Heart left ventricle (tissue), 16 donors: ENCODE results near the gene SMG5. TPM values are rescaled to one million over a fixed set of nuclear protein-coding genes. Genes with fewer than 3 reads are reported as not detected.

ENCODE experiments used
- ATAC-seq, 4 donors: fragments of 200-7000 bp; cut with Tn5 transposase; one replicate each; pipeline ENCODE4 v1.9.1; 2020 to 2022; ENCODE audit warnings: moderate library complexity in 4 of 4, mild to moderate bottlenecking in 3 of 4, moderate number of reproducible peaks in 1 of 4
- DNase-seq, 5 donors: peaks; one replicate each; pipeline ENCODE4 v3.0.0-alpha.2; 2020
- H3K27ac ChIP-seq, 12 donors: fragments of 200-600 bp; sonication (generic) in 4 of 12; one replicate each; pipeline versions ENCODE4 v1.5.0 to v1.8.0; 2016 to 2022; ENCODE audit warnings: mild to moderate bottlenecking in 2 of 12
- H3K27me3 ChIP-seq, 9 donors: fragments of 200-600 bp; sonication (generic) in 2 of 9; one replicate each; pipeline versions ENCODE4 v1.5.1 to v1.8.0; 2016 to 2022; ENCODE audit warnings: mild to moderate bottlenecking in 3 of 9
- H3K36me3 ChIP-seq, 9 donors: fragments of 200-600 bp; sonication (generic) in 2 of 9; one replicate each; pipeline versions ENCODE4 v1.5.0 to v1.8.0; 2018 to 2022; ENCODE audit warnings: mild to moderate bottlenecking in 2 of 9
- H3K4me1 ChIP-seq, 12 donors: fragments of 200-600 bp; sonication (generic) in 4 of 12; one replicate each; pipeline versions ENCODE4 v1.5.0 to v1.8.0; 2016 to 2022; ENCODE audit warnings: mild to moderate bottlenecking in 3 of 12
- H3K4me3 ChIP-seq, 12 donors: fragments of 200-600 bp; sonication (generic) in 4 of 12; one replicate each; pipeline versions ENCODE4 v1.5.0 to v1.8.0; 2017 to 2022; ENCODE audit warnings: mild to moderate bottlenecking in 9 of 12, moderate library complexity in 4 of 12
- H3K9me3 ChIP-seq, 12 donors: fragments of 200-600 bp; sonication (generic) in 4 of 12; one replicate each; pipeline versions ENCODE4 v1.5.0 to v1.8.0; 2016 to 2022; ENCODE audit warnings: mild to moderate bottlenecking in 1 of 12
- CTCF ChIP-seq, 12 donors: fragments of 200-600 bp; sonication (generic) in 4 of 12; IDR thresholded peaks; one replicate each; pipeline versions ENCODE4 v1.5.0 to v1.8.0; 2018 to 2022; ENCODE audit warnings: antibody characterized with exemption in 12 of 12, mild to moderate bottlenecking in 5 of 12
- POLR2A ChIP-seq, 2 donors: fragments of 450-650 bp; IDR thresholded peaks; one replicate each; pipeline ENCODE4 v1.6.1; 2017; ENCODE audit warnings: antibody characterized with exemption in 2 of 2, mild to moderate bottlenecking in 2 of 2, moderate library complexity in 2 of 2
- WGBS, 4 donors: extraction: QIAGEN DNeasy Blood & Tissue Kit in 2 of 4; methylation state at CpG; one replicate each; pipeline versions ENCODE4 v1.1.5 to v1.1.7; 2013 to 2018; 5-methylcytosine and 5-hydroxymethylcytosine counted together
- intact Hi-C, 10 donors: fragments of 100-400 bp; cut with DNase I; formaldehyde crosslinking; loops; one replicate each; pipeline versions ENCODE4 v1.11.1 to v1.14.2; 2022
- polyA plus RNA-seq, 2 donors: library from polyadenylated mRNA; stranded (reverse); fragments of 200-250 nt; gene quantifications; one replicate each; pipeline ENCODE4 v1.2.3, GENCODE V29; 2013
- total RNA-seq, 9 donors: library from RNA; depleted of rRNA in 2 of 9; stranded (reverse); fragments of >200 nt in 2 of 9; fragmentation: NEBNext Ultra II Directional in 3 of 9; extraction: Animal tissue kit (Norgen Biotek cat#: 25700) in 3 of 9; gene quantifications; one replicate each; pipeline versions ENCODE4 v1.1.0 to v1.2.4, GENCODE V29; 2016 to 2023
- donor health status: ischemic (EF 13 %, LVEDD 7.1; RV severe dilation, severe dysfunction).
- donor health status: healthy with polysubstance abuse.
- donor health status: DM: no; HTN: yes; CAD: no.
- donor health status: DM: no; HTN: no; CAD: no.
- donor health status: ischemic (EF 25% LVEDD 6.9; RV normal size, moderate dysfunction).
- donor health status: ischemic (EF 25% LVEDD 5.7; RV mildly dilated, moderate dysfunction).
- donor health status: healthy.
- donor health status: DM: yes; HTN: yes; CAD: no.
- donor health status: ischemic (EF 35%, LVEDD 5.7; RV mildly dilated, moderate dysfunction).
- donor health status: nonischemic (EF 11% LVEDD 7.7; RV severe dilation, severe dysfunction).
- donor health status: DM: yes; HTN: yes; CAD: no.
- donor health status: PGD.
- donor health status: ischemic (EF 29% LVEDD 5.4; RV normal size, mild dysfunction).
- donor health status: nonischemic (EF 23%, LVEDD 6.1; RV moderate dilation, normal function).

The SMG5 gene
- total and polyA plus RNA-seq, 11 donors = 56.3 to 104 (median 89.4) TPM

GRCh38 chr1:156293098-156293434 lies 10.4 kb upstream of the SMG5 start:
- TF ChIP-seq CTCF (IDR thresholded peaks at IDR 0.05) (no peak), POLR2A (IDR thresholded peaks at IDR 0.05) (no peak)
- Histone ChIP-seq H3K9me3 (no peaks in the 10 kb centered on the region), H3K27ac (no peak overlapping the region), H3K4me3 (no peak overlapping the region), H3K4me1 (peaks cover 0 to 34% (median 14%) of the 10 kb centered on the region in 12 donors), H3K36me3 (peaks cover 0 to 26% (median 14%) of the 10 kb centered on the region in 9 donors), H3K27me3 (no peaks in the 10 kb centered on the region)
- intact Hi-C loops = no loop called here
- ATAC-seq = no peak
- 86 to 92% (median 90%) methylated on average over 8 of the region's 8 CpGs for WGBS, 4 donors
- no peak for DNase-seq

GRCh38 chr1:156291226-156292061 lies 8.8 kb upstream of the SMG5 start:
- Histone ChIP-seq H3K9me3 (no peaks in the 10 kb centered on the region), H3K27me3 (no peaks in the 10 kb centered on the region), H3K4me3 (peak overlapping the region; percentile 16 to 62 (median 50)), H3K4me1 (peaks cover 0 to 34% (median 14%) of the 10 kb centered on the region in 12 donors), H3K27ac (peak overlapping the region; percentile 35 to 86 (median 67)), H3K36me3 (peaks cover 0 to 26% (median 15%) of the 10 kb centered on the region in 9 donors)
- ATAC-seq = peak; percentile 90 to 96 (median 96)
- DNase-seq = peak; percentile 88 to 95 (median 93)
- TF ChIP-seq POLR2A (IDR thresholded peaks at IDR 0.05) = peak in 1 of 2 donors; percentile 45
- TF ChIP-seq CTCF (IDR thresholded peaks at IDR 0.05) = no peak
- intact Hi-C loops = no loop called here
- WGBS, 4 donors = 15 to 35% (median 21%) methylated on average over 37 of the region's 37 CpGs

- intact Hi-C loops = no loop called here
- H3K9me3 ChIP-seq = no peaks in the 10 kb centered on the region
- H3K27ac ChIP-seq = no peak overlapping the region
- no peak for TF ChIP-seq CTCF (IDR thresholded peaks at IDR 0.05)
- no peak for TF ChIP-seq POLR2A (IDR thresholded peaks at IDR 0.05)
- peaks cover 0 to 26% (median 18%) of the 10 kb centered on the region in 9 donors for H3K36me3 ChIP-seq
- no peak overlapping the region for H3K4me3 ChIP-seq
- H3K27me3 ChIP-seq = no peaks in the 10 kb centered on the region
- ATAC-seq (no peak), DNase-seq (no peak)
- peaks cover 0 to 24% (median 9%) of the 10 kb centered on the region in 12 donors for H3K4me1 ChIP-seq
These were observed 7.2 kb upstream of the SMG5 start for GRCh38 chr1:156289857-156290256.

- no peaks in the 10 kb centered on the region for H3K9me3 ChIP-seq
- DNase-seq = no peak
- H3K27ac ChIP-seq = no peak overlapping the region
- no peak overlapping the region for H3K4me3 ChIP-seq
- H3K4me1 ChIP-seq = peaks cover 0 to 33% (median 17%) of the 10 kb centered on the region in 12 donors
- no peak for TF ChIP-seq CTCF (IDR thresholded peaks at IDR 0.05)
- no peak for TF ChIP-seq POLR2A (IDR thresholded peaks at IDR 0.05)
- 88 to 97% (median 95%) methylated on average over 8 of the region's 8 CpGs for WGBS, 4 donors
- H3K27me3 ChIP-seq = no peaks in the 10 kb centered on the region
- H3K36me3 ChIP-seq = peaks cover 0 to 22% (median 9%) of the 10 kb centered on the region in 9 donors
- no peak for ATAC-seq
- intact Hi-C loops = no loop called here
These were observed 3.4 kb upstream of the SMG5 start for GRCh38 chr1:156286061-156286460.
